Measurements from ENCODE around the gene MCF2L. TPM values are rescaled to one million over a fixed set of nuclear protein-coding genes. Genes with fewer than 3 reads are reported as not detected.

The MCF2L gene
- total RNA-seq, 1 donor from 2014 or later: 8.3 TPM

DNA sequence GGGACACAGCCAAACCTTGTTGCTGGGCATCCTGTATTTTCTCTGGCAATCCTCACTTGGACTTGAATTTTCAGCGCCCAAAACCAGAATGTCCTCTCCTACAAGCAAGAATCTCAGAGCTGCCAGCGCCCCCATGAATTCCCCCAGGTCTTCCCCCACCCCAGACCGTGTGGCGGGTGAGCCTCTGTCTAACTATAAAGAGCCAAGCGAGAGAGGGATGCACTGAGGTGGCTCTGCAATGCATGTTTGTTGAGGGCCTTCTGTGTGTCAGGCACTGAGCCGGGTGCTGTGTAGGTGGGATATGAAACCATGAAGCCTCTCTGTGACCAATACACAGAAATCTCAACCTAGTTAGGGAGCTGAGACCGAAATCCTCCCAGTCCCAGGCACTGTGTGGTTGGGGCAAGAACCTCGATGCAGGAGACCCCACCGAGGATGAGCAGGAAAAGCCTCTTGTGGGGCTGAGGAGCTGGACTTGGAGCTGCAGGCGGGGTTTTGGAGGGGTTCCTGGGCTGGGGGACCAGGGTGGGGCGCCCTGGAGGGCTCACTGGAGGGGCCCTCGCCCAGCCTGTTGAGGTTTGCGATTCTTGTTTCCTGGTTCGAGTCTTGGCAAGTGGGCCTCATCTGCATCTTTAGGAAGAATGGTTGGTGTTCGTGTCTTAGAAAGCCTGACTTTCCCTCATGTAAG lies 177.0 kb downstream of the MCF2L start:
- DNase-seq (ENCODE audit: low read depth): no peak

DNA sequence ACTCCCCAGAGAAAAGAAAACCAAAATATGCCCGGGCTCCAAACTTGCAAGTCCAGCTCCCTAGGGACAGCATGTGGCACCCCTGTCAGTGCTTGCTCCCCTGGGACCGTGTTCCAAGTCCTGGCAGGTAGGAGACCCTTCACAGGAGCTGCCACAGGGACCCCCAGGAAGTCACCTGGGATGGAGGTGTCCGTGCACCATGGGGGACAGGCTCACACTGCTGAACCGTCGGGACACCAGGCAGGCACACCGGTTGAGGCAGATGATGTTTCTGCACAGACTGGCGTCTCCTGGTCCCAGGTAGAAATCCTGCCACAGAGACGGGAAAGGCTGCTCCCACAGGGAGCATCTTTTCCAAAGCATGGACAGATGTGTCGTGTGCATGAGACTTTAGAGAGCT lies 177.7 kb downstream of the MCF2L start:
- no peak for DNase-seq (ENCODE audit: low read depth)

GRCh38 chr13:113147206-113147605 lies 178.2 kb downstream of the MCF2L start:
- DNase-seq (ENCODE audit: low read depth): no peak

GRCh38 chr13:113148407-113148806 lies 179.4 kb downstream of the MCF2L start:
- no peak for DNase-seq (ENCODE audit: low read depth)

DNA sequence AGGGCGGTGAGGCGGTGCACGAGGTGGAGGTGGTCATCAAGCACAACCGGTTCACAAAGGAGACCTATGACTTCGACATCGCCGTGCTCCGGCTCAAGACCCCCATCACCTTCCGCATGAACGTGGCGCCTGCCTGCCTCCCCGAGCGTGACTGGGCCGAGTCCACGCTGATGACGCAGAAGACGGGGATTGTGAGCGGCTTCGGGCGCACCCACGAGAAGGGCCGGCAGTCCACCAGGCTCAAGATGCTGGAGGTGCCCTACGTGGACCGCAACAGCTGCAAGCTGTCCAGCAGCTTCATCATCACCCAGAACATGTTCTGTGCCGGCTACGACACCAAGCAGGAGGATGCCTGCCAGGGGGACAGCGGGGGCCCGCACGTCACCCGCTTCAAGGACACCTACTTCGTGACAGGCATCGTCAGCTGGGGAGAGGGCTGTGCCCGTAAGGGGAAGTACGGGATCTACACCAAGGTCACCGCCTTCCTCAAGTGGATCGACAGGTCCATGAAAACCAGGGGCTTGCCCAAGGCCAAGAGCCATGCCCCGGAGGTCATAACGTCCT lies 180.0 kb downstream of the MCF2L start:
- DNase-seq (ENCODE audit: low read depth): no peak

Other genes with a start within 250 kb of the MCF2L start
- 0.30 TPM in 1 of 2 replicates, not detected in the other for gene F7, start 136.6 kb downstream of the MCF2L start, total RNA-seq
- 0.10 and 1.0 TPM in 2 replicates for gene F10, start 153.6 kb downstream of the MCF2L start, total RNA-seq
- not detected in 2 replicates for gene PROZ, start 189.4 kb downstream of the MCF2L start, total RNA-seq
- gene PCID2, start 239.5 kb downstream of the MCF2L start, total RNA-seq: 54.2 and 71.9 TPM in 2 replicates
- gene CUL4A, start 240.4 kb downstream of the MCF2L start, total RNA-seq: 130 and 156 TPM in 2 replicates